IPS-18a (cell line): ENCODE data around the gene EFCAB6.

Source experiments
- H3K27ac ChIP-seq: one replicate; pipeline ENCODE4 v1.5.1; 2013; ENCODE audit warnings: low read length
- H3K27me3 ChIP-seq: one replicate; pipeline ENCODE4 v1.6.1; 2013; ENCODE audit warnings: mild to moderate bottlenecking, low read length; ENCODE audit not compliant: control insufficient read depth, insufficient read depth
- H3K36me3 ChIP-seq: one replicate; pipeline ENCODE4 v1.6.1; 2013; ENCODE audit warnings: low read depth, low read length; ENCODE audit not compliant: control insufficient read depth
- H3K4me1 ChIP-seq: one replicate; pipeline ENCODE4 v1.6.1; 2013; ENCODE audit warnings: low read depth, low read length; ENCODE audit not compliant: control insufficient read depth
- H3K4me3 ChIP-seq: one replicate; pipeline ENCODE4 v1.5.1; 2013; ENCODE audit warnings: low read length
- H3K9ac ChIP-seq: one replicate; pipeline ENCODE4 v1.6.1; 2013; ENCODE audit warnings: mild to moderate bottlenecking, low read length, moderate library complexity
- H3K9me3 ChIP-seq: one replicate; pipeline ENCODE4 v1.6.1; 2013; ENCODE audit warnings: low read depth, low read length; ENCODE audit not compliant: control insufficient read depth

Gene EFCAB6

GRCh38 chr22:43532301-43533155 lies 279.6 kb downstream of the EFCAB6 start:
- Histone ChIP-seq H3K27ac (no peak overlapping the region), H3K9ac (no peak overlapping the region), H3K4me3 (no peak overlapping the region), H3K27me3 (no peaks in the 10 kb centered on the region), H3K4me1 (no peaks in the 10 kb centered on the region), H3K9me3 (no peaks in the 10 kb centered on the region), H3K36me3 (no peaks in the 10 kb centered on the region)

- Histone ChIP-seq H3K27ac (no peak overlapping the region), H3K4me1 (no peaks in the 10 kb centered on the region), H3K9me3 (no peaks in the 10 kb centered on the region), H3K27me3 (no peaks in the 10 kb centered on the region), H3K9ac (no peak overlapping the region), H3K36me3 (no peaks in the 10 kb centered on the region), H3K4me3 (no peak overlapping the region)
Measured at GRCh38 chr22:43531651-43532050, 280.5 kb downstream of the EFCAB6 start.

- Histone ChIP-seq H3K4me1 (no peaks in the 10 kb centered on the region), H3K27ac (no peak overlapping the region), H3K9ac (no peak overlapping the region), H3K9me3 (no peaks in the 10 kb centered on the region), H3K4me3 (no peak overlapping the region), H3K27me3 (no peaks in the 10 kb centered on the region), H3K36me3 (no peaks in the 10 kb centered on the region)
Measured at GRCh38 chr22:43530349-43531201, 281.5 kb downstream of the EFCAB6 start.

- Histone ChIP-seq H3K4me3 (no peak overlapping the region), H3K9me3 (no peaks in the 10 kb centered on the region), H3K36me3 (no peaks in the 10 kb centered on the region), H3K4me1 (no peaks in the 10 kb centered on the region), H3K27ac (no peak overlapping the region), H3K27me3 (no peaks in the 10 kb centered on the region), H3K9ac (no peak overlapping the region)
Measured at GRCh38 chr22:43529934-43530333, 282.2 kb downstream of the EFCAB6 start.

- H3K4me3 ChIP-seq = no peak overlapping the region
- no peaks in the 10 kb centered on the region for H3K4me1 ChIP-seq
Measured at GRCh38 chr22:43529461-43529860, 282.6 kb downstream of the EFCAB6 start.

GRCh38 chr22:43528601-43529360 lies 283.3 kb downstream of the EFCAB6 start:
- H3K9ac ChIP-seq = no peak overlapping the region
- no peaks in the 10 kb centered on the region for H3K27me3 ChIP-seq
- no peak overlapping the region for H3K27ac ChIP-seq
- H3K9me3 ChIP-seq = no peaks in the 10 kb centered on the region
- no peaks in the 10 kb centered on the region for H3K4me1 ChIP-seq
- no peaks in the 10 kb centered on the region for H3K36me3 ChIP-seq
- H3K4me3 ChIP-seq = no peak overlapping the region

More at GRCh38 chr22:43529461-43529860, 282.6 kb downstream of the EFCAB6 start:
- no peaks in the 10 kb centered on the region for H3K27me3 ChIP-seq
- no peak overlapping the region for H3K9ac ChIP-seq
- H3K36me3 ChIP-seq = no peaks in the 10 kb centered on the region
- no peak overlapping the region for H3K27ac ChIP-seq
- H3K9me3 ChIP-seq = no peaks in the 10 kb centered on the region

- Histone ChIP-seq H3K36me3 (no peaks in the 10 kb centered on the region), H3K27me3 (no peaks in the 10 kb centered on the region), H3K9ac (no peak overlapping the region), H3K4me3 (no peak overlapping the region), H3K4me1 (no peaks in the 10 kb centered on the region), H3K27ac (no peak overlapping the region), H3K9me3 (no peaks in the 10 kb centered on the region)
Measured at GRCh38 chr22:43526946-43527345, 285.2 kb downstream of the EFCAB6 start.

GRCh38 chr22:43526117-43526655 lies 285.9 kb downstream of the EFCAB6 start:
- H3K9ac ChIP-seq = no peak overlapping the region

GRCh38 chr22:43521716-43522115 lies 290.4 kb downstream of the EFCAB6 start:
- no peak overlapping the region for H3K9ac ChIP-seq
- H3K27me3 ChIP-seq = no peaks in the 10 kb centered on the region
- H3K9me3 ChIP-seq = no peaks in the 10 kb centered on the region
- H3K27ac ChIP-seq = no peak overlapping the region
- no peak overlapping the region for H3K4me3 ChIP-seq
- no peaks in the 10 kb centered on the region for H3K4me1 ChIP-seq
- H3K36me3 ChIP-seq = no peaks in the 10 kb centered on the region

More at GRCh38 chr22:43526117-43526655, 285.9 kb downstream of the EFCAB6 start:
- H3K4me1 ChIP-seq = no peaks in the 10 kb centered on the region
- no peak overlapping the region for H3K4me3 ChIP-seq
- no peaks in the 10 kb centered on the region for H3K9me3 ChIP-seq
- no peaks in the 10 kb centered on the region for H3K36me3 ChIP-seq
- H3K27ac ChIP-seq = no peak overlapping the region
- H3K27me3 ChIP-seq = no peaks in the 10 kb centered on the region

GRCh38 chr22:43520632-43521039 lies 291.5 kb downstream of the EFCAB6 start:
- Histone ChIP-seq H3K27ac (no peak overlapping the region), H3K4me1 (no peaks in the 10 kb centered on the region), H3K36me3 (no peaks in the 10 kb centered on the region), H3K4me3 (no peak overlapping the region), H3K9me3 (no peaks in the 10 kb centered on the region), H3K9ac (no peak overlapping the region), H3K27me3 (no peaks in the 10 kb centered on the region)
